NCI-H2196 treated with DMSO at 0.1 percent for 48 hours (cell line): ENCODE results near the gene OR1S2.
"Not testable (repeated sequence)": the region's sequence is repeated elsewhere in the genome, so short reads cannot be mapped to it uniquely, and the experiment has no call there.

Experiments
- DNase-seq: peaks from one replicate; lab custom pipeline; 2025; ENCODE audit not compliant: unreplicated experiment; lab: John Stamatoyannopoulos, UW

OR1S2 gene

GRCh38 chr11:58204042-58204441, at the start of gene OR1S2:
TSS of gene OR1S2 (minus strand) at chr11:58204142. CDS start at chr11:58204142, 0 bp downstream.
- DNase-seq: no peak

- no peak for DNase-seq
Measured at GRCh38 chr11:58243954-58244353, 40.0 kb upstream of the OR1S2 start.

GRCh38 chr11:58227956-58228615, 24.1 kb upstream of the OR1S2 start:
- no peak for DNase-seq

GRCh38 chr11:58222721-58223120, 18.8 kb upstream of the OR1S2 start:
- DNase-seq: no peak

GRCh38 chr11:58216476-58216875, 12.5 kb upstream of the OR1S2 start:
- DNase-seq: no peak

- DNase-seq: not testable (repeated sequence)
Measured at GRCh38 chr11:58212420-58212819, 8.5 kb upstream of the OR1S2 start, which contains the start of gene OR1S1. TSS of gene OR1S1 (plus strand) at chr11:58212720.

GRCh38 chr11:58199271-58199670, 4.7 kb downstream of the OR1S2 start:
- no peak for DNase-seq

GRCh38 chr11:58195939-58196338, 8.0 kb downstream of the OR1S2 start:
- DNase-seq: no peak

- no peak for DNase-seq
Measured at GRCh38 chr11:58193391-58193790, 10.6 kb downstream of the OR1S2 start.

GRCh38 chr11:58192229-58192628, 11.7 kb downstream of the OR1S2 start:
- no peak for DNase-seq

GRCh38 chr11:58188770-58189169, 15.2 kb downstream of the OR1S2 start, which contains the start of gene OR9Q2:
TSS of gene OR9Q2 (plus strand) at chr11:58189070. CDS start at chr11:58190491, 1,421 bp downstream.
- no peak for DNase-seq

GRCh38 chr11:58186938-58187337, 17.0 kb downstream of the OR1S2 start:
- DNase-seq: no peak

- no peak for DNase-seq
Measured at GRCh38 chr11:58179648-58180047, 24.3 kb downstream of the OR1S2 start.

GRCh38 chr11:58178444-58178843, 25.5 kb downstream of the OR1S2 start:
- DNase-seq: no peak

- DNase-seq: no peak
Measured at GRCh38 chr11:58177409-58178054, 26.4 kb downstream of the OR1S2 start.

GRCh38 chr11:58165504-58166106, 38.3 kb downstream of the OR1S2 start:
- DNase-seq: no peak

- DNase-seq: no peak
Measured at GRCh38 chr11:58164990-58165389, 39.0 kb downstream of the OR1S2 start.

- no peak for DNase-seq
Measured at GRCh38 chr11:58164389-58164788, 39.6 kb downstream of the OR1S2 start.
